HCT116 (cell line): Measurements from ENCODE around the gene CDKAL1. TPM values are rescaled to one million over a fixed set of nuclear protein-coding genes. Genes with fewer than 3 reads are reported as not detected.
A peak's percentile ranks its signal among the peaks of the same experiment; 100 is the strongest.

Experiments used
- ATAC-seq: fragments of 200-7000 bp; cut with Tn5 transposase; 2 replicates; pipeline ENCODE4 v1.9.1; 2020; ENCODE audit warnings: mild to moderate bottlenecking, moderate library complexity
- BruUV-seq: library from RNA; stranded (reverse); fragments of 400-500 nt; replicated peaks from 2 replicates; lab custom pipeline; 2021; lab: Mats Ljungman, UMichigan
- CTCF ChIA-PET: fragments of 300-600 bp; sonication (Branson Sonifier 250); formaldehyde crosslinking; loops from one replicate; lab custom pipeline; 2021; ENCODE audit warnings: antibody characterized with exemption; lab: Charles Lee
- POLR2A ChIA-PET: fragments of 300-600, 350-600 bp; sonication (Branson Sonifier 250); formaldehyde crosslinking; loops from one replicate; lab custom pipeline; 2021; ENCODE audit warnings: antibody characterized with exemption; lab: Charles Lee
- RAD21 ChIA-PET, 2 experiments: fragments of 300-600 bp; sonication (Branson Sonifier 250); formaldehyde crosslinking; loops; one replicate each; lab custom pipeline; 2023; ENCODE audit warnings: low total read pairs in 2 of 2; ENCODE audit not compliant: uncharacterized antibody in 2 of 2, unreplicated experiment in 2 of 2, low non-redundant PET in 1 of 2; lab: Charles Lee
- DNase-seq: peaks from one replicate; pipeline ENCODE4 v3.0.0-alpha.2; 2010; ENCODE audit warnings: low read depth, low spot score
- H2AFZ ChIP-seq: fragments of 200-600 bp; shearing (Covaris generic), sonication (generic); 2 replicates; pipeline ENCODE4 v1.6.1; 2017; ENCODE audit warnings: low read depth, mixed run types, mixed read lengths, antibody characterized with exemption, low read length; ENCODE audit not compliant: poor library complexity, severe bottlenecking
- H3K27ac ChIP-seq: 2 replicates; pipeline ENCODE4 v1.5.1; 2012; ENCODE audit warnings: low read depth, low read length
- H3K27me3 ChIP-seq: fragments of 200-600 bp; sonication (generic); 2 replicates; pipeline ENCODE4 v1.6.1; 2016; ENCODE audit warnings: mixed run types, low read length, mixed read lengths; ENCODE audit not compliant: insufficient read depth
- H3K36me3 ChIP-seq, 2 experiments: fragments of 200-500 bp in 1 of 2; fragments of 200-600 bp in 1 of 2; sonication (Bioruptor generic) in 1 of 2; sonication (generic) in 1 of 2; 2 replicates each; pipeline versions ENCODE4 v1.5.1 to v1.6.1; 2014 to 2016; ENCODE audit warnings: low read length in 2 of 2, inconsistent platforms in 1 of 2, mixed read lengths in 1 of 2, mixed run types in 1 of 2; ENCODE audit not compliant: insufficient read depth in 2 of 2, control insufficient read depth in 1 of 2
- H3K4me1 ChIP-seq, 2 experiments: fragments of 200-600 bp in 1 of 2; sonication (generic) in 1 of 2; 2 replicates each; pipeline versions ENCODE4 v1.5.1 to v1.6.1; 2012 to 2017; ENCODE audit warnings: low read length in 2 of 2, inconsistent platforms in 1 of 2, mild to moderate bottlenecking in 1 of 2, mixed read lengths in 1 of 2, mixed run types in 1 of 2, moderate library complexity in 1 of 2; ENCODE audit not compliant: insufficient read depth in 2 of 2, control insufficient read depth in 1 of 2
- H3K4me2 ChIP-seq: fragments of 200-600 bp; sonication (generic); 2 replicates; pipeline ENCODE4 v1.6.1; 2017; ENCODE audit warnings: mixed run types, low read length, mixed read lengths
- H3K4me3 ChIP-seq, 2 experiments: fragments of 200-600 bp in 1 of 2; sonication (generic) in 1 of 2; replicated peaks in 1 of 2; 2 replicates each; pipeline ENCODE4 v1.5.1; 2011 to 2016; ENCODE audit warnings: low read length in 2 of 2, control low read depth in 1 of 2, low read depth in 1 of 2, mild to moderate bottlenecking in 1 of 2, mixed read lengths in 1 of 2, mixed run types in 1 of 2
- H3K79me2 ChIP-seq: fragments of 200-600 bp; sonication (generic); 2 replicates; pipeline ENCODE4 v1.6.1; 2017; ENCODE audit warnings: mild to moderate bottlenecking, mixed run types, low read length, moderate library complexity, mixed read lengths; ENCODE audit not compliant: insufficient read depth
- H3K9ac ChIP-seq: fragments of 200-600 bp; sonication (generic); 2 replicates; pipeline ENCODE4 v1.6.1; 2016; ENCODE audit warnings: low read length, mixed read lengths
- H3K9me2 ChIP-seq: fragments of 200-600 bp; sonication (generic), shearing (Covaris generic); 2 replicates; pipeline ENCODE4 v1.6.1; 2017; ENCODE audit warnings: mixed run types, mild to moderate bottlenecking, moderate library complexity; ENCODE audit not compliant: insufficient read depth
- H3K9me3 ChIP-seq, 2 experiments: fragments of 200-500 bp in 1 of 2; fragments of 200-600 bp in 1 of 2; sonication (Bioruptor generic) in 1 of 2; sonication (generic) in 1 of 2; 2 replicates each; pipeline ENCODE4 v1.6.1; 2014 to 2017; ENCODE audit warnings: low read length in 2 of 2, mixed read lengths in 2 of 2, inconsistent platforms in 1 of 2, low read depth in 1 of 2, mild to moderate bottlenecking in 1 of 2, mixed run types in 1 of 2, moderate library complexity in 1 of 2; ENCODE audit not compliant: control insufficient read depth in 1 of 2, insufficient read depth in 1 of 2
- H4K20me1 ChIP-seq: fragments of 200-600 bp; sonication (generic), shearing (Covaris generic); 2 replicates; pipeline ENCODE4 v1.6.1; 2017; ENCODE audit warnings: mixed run types, mild to moderate bottlenecking, moderate library complexity; ENCODE audit not compliant: insufficient read depth
- POLR2AphosphoS5 ChIP-seq: IDR thresholded peaks from 2 replicates; pipeline ENCODE4 v1.6.1; 2011; ENCODE audit warnings: mild to moderate bottlenecking, low read depth, low read length, moderate library complexity
- ZNF274 ChIP-seq: fragments of 200-500 bp; sonication (Bioruptor generic); IDR thresholded peaks from 2 replicates; pipeline ENCODE4 v1.6.1; 2014; ENCODE audit warnings: mild to moderate bottlenecking, low read depth, low read length, inconsistent platforms
- intact Hi-C: fragments of 100-400 bp; cut with micrococcal nuclease; formaldehyde crosslinking; loops from 2 replicates; pipeline ENCODE4 v1.10.0; 2022
- total RNA-seq: library from RNA; stranded (reverse); gene quantifications from one replicate; pipeline ENCODE4 v1.2.1, GENCODE V29; 2021; ENCODE audit not compliant: unreplicated experiment
- TF ChIP-seq, protein P1 (sequence below): IDR thresholded peaks from 2 replicates; pipeline ENCODE4 v1.6.1; 2011; ENCODE audit warnings: mild to moderate bottlenecking, low read length, moderate library complexity; ENCODE audit not compliant: insufficient replicate concordance; ENCODE audit errors: extremely low read depth
- TF ChIP-seq, protein P2 (sequence below), 3 experiments: fragments of 200-600 bp in 1 of 3; sonication (generic) in 1 of 3; IDR thresholded peaks in 2 of 3; conservative IDR thresholded peaks in 1 of 3; 2 replicates each; pipeline ENCODE4 v1.5.1; 2012 to 2017; ENCODE audit warnings: low read depth in 2 of 3, low read length in 2 of 3, antibody characterized with exemption in 1 of 3, borderline replicate concordance in 1 of 3, control low read depth in 1 of 3, mild to moderate bottlenecking in 1 of 3, mixed read lengths in 1 of 3, mixed run types in 1 of 3, moderate library complexity in 1 of 3; ENCODE audit not compliant: insufficient read depth in 1 of 3

CDKAL1 gene
- total RNA-seq, 1 experiment from 2014 or later = 14.9 TPM

DNA sequence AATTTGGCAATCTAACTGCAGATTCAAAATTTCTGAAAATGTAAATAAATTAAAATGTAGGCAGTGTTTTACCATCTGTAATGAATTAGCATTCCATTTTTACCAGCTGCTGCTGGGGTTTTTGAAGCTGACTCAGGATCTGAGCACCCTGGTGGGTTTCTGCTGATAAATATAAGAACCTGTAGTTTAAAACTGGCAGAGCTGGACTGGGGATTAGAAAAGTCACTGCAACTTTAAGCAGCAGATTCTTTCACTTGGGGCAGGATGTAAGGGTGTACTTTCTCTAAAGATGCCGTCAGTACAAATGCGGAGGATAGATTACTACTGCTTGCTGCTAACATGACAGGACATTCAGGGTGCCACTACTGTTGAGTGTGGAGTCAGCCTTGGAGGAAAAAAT lies 341.8 kb downstream of the CDKAL1 start (continued):
- TF ChIP-seq, protein P1, sequence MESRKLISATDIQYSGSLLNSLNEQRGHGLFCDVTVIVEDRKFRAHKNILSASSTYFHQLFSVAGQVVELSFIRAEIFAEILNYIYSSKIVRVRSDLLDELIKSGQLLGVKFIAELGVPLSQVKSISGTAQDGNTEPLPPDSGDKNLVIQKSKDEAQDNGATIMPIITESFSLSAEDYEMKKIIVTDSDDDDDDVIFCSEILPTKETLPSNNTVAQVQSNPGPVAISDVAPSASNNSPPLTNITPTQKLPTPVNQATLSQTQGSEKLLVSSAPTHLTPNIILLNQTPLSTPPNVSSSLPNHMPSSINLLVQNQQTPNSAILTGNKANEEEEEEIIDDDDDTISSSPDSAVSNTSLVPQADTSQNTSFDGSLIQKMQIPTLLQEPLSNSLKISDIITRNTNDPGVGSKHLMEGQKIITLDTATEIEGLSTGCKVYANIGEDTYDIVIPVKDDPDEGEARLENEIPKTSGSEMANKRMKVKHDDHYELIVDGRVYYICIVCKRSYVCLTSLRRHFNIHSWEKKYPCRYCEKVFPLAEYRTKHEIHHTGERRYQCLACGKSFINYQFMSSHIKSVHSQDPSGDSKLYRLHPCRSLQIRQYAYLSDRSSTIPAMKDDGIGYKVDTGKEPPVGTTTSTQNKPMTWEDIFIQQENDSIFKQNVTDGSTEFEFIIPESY = no peak
- TF ChIP-seq POLR2AphosphoS5 = no peak
- TF ChIP-seq, protein P2, sequence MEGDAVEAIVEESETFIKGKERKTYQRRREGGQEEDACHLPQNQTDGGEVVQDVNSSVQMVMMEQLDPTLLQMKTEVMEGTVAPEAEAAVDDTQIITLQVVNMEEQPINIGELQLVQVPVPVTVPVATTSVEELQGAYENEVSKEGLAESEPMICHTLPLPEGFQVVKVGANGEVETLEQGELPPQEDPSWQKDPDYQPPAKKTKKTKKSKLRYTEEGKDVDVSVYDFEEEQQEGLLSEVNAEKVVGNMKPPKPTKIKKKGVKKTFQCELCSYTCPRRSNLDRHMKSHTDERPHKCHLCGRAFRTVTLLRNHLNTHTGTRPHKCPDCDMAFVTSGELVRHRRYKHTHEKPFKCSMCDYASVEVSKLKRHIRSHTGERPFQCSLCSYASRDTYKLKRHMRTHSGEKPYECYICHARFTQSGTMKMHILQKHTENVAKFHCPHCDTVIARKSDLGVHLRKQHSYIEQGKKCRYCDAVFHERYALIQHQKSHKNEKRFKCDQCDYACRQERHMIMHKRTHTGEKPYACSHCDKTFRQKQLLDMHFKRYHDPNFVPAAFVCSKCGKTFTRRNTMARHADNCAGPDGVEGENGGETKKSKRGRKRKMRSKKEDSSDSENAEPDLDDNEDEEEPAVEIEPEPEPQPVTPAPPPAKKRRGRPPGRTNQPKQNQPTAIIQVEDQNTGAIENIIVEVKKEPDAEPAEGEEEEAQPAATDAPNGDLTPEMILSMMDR (IDR thresholded peaks at IDR 0.05 in 2 of 3, conservative IDR thresholded peaks at IDR 0.05 in 1 of 3; ENCODE audit: borderline replicate concordance in 1 of 3, insufficient read depth in 1 of 3, low read depth in 2 of 3, low read length in 2 of 3) = no peak

DNA sequence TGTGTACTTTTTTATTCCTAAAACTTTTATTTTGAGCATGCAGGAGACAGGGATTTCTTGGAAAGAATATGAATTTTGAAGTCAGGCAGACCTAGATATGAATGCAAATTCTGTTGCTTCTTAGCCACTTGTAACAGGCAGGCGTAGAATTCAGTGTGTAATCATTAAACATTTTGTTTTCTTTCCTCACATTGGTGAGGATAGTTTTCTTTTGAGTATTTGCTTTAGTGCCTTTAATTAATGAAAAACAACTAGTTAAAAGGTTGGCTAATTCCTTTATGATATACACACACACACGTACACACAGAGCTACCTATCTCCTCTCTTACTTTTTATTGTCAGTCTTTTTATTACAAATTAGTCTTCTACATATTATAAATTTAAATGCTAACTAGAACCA lies 342.3 kb downstream of the CDKAL1 start:
- H3K27ac ChIP-seq = peak overlapping the region; percentile 95
- peaks cover 49 to 66% of the 10 kb centered on the region in 2 experiments for H3K4me1 ChIP-seq
- ChIA-PET RAD21 (interaction anchor here (1.0 to 1.7 kb wide), 3 partner anchors 124 to 712 kb away, joined by 3 to 13 read pairs (median 3); no protein-coding TSS in a partner anchor), CTCF (interaction anchor here (1.3 to 3.6 kb wide), 3 partner anchors 137 to 712 kb away, joined by 3 to 42 read pairs (median 13); no protein-coding TSS in a partner anchor), POLR2A (interaction anchor here (1.0 to 3.0 kb wide), 4 partner anchors 124 to 717 kb away, joined by 3 to 31 read pairs (median 12); partner anchors contain the start of gene SOX4)
- TF ChIP-seq, protein P1 = no peak
- no peak for TF ChIP-seq ZNF274
- no peaks in the 10 kb centered on the region for H3K36me3 ChIP-seq
- no peak overlapping the region for H2AFZ ChIP-seq
- DNase-seq = no peak
- peak overlapping the region in 1 of 2 experiments; percentile 27; a peak in 1 of 4 replicates for H3K4me3 ChIP-seq
- no peak for ATAC-seq
- H3K27me3 ChIP-seq = no peaks in the 10 kb centered on the region
- peak overlapping the region; percentile 67; the same call in 1 of the 2 replicates for H3K4me2 ChIP-seq
- H3K9ac ChIP-seq = no peak overlapping the region
- BruUV-seq = no TSS peak
- intact Hi-C loops = loop anchor here (5.0 to 10.0 kb wide), 3 partner anchors 131 to 1061 kb away; no protein-coding TSS in a partner anchor
- H3K79me2 ChIP-seq = no peaks in the 10 kb centered on the region
- no peaks in the 10 kb centered on the region for H4K20me1 ChIP-seq
- no peaks in the 10 kb centered on the region for H3K9me2 ChIP-seq
- H3K9me3 ChIP-seq = no peaks in the 10 kb centered on the region
